ENCODE results near the gene TMPRSS6.

The TMPRSS6 gene

GRCh38 chr22:37067428-37067827, 42.1 kb downstream of the TMPRSS6 start:
- Mint-ChIP-seq H3K36me3 (ENCODE audit: low read depth) (no peaks in the 10 kb centered on the region), H3K9me3 (no peaks in the 10 kb centered on the region), H3K4me1 (no peaks in the 10 kb centered on the region), H3K27ac (no peak overlapping the region), H3K4me3 (no peak overlapping the region), H3K27me3 (ENCODE audit: low read depth) (peaks cover 23% of the 10 kb centered on the region)
- no peak for TF ChIP-seq CTCF (IDR thresholded peaks at IDR 0.05; ENCODE audit: unreplicated experiment in 3 of 3)

- no peaks in the 10 kb centered on the region for H3K4me1 Mint-ChIP-seq
- no peak overlapping the region for H3K27ac Mint-ChIP-seq
- no peak overlapping the region for H3K4me3 Mint-ChIP-seq
- H3K9me3 Mint-ChIP-seq: no peaks in the 10 kb centered on the region
- peaks cover 23% of the 10 kb centered on the region for H3K27me3 Mint-ChIP-seq (ENCODE audit: low read depth)
- no peaks in the 10 kb centered on the region for H3K36me3 Mint-ChIP-seq (ENCODE audit: low read depth)
- TF ChIP-seq CTCF (IDR thresholded peaks at IDR 0.05; ENCODE audit: unreplicated experiment in 3 of 3): no peak
Measured at GRCh38 chr22:37065961-37066360, 43.6 kb downstream of the TMPRSS6 start.

DNA sequence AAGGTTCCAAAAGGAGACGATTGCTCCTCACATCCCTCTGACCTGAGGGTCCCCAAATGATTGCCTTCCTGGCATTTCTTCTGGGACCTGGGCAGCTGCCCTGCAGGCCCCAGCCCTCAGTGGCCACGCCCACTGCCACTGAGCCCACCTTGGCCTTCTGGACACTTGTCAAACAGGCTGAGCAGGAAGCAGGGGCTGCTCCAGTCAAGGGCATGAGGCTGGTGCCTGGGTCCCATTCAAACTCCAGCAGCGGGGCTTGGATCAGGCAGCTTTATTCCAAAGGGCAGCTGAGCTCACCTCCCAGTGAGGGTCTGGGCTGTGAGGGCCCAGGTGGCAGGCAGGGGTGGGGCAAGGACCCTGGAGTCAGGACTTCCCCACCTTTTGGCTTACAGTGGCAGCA, 44.3 kb downstream of the TMPRSS6 start:
- H3K4me1 Mint-ChIP-seq: no peaks in the 10 kb centered on the region
- H3K9me3 Mint-ChIP-seq: no peaks in the 10 kb centered on the region
- H3K4me3 Mint-ChIP-seq: no peak overlapping the region
- no peak for TF ChIP-seq CTCF (IDR thresholded peaks at IDR 0.05; ENCODE audit: unreplicated experiment in 3 of 3)
- H3K27me3 Mint-ChIP-seq (ENCODE audit: low read depth): peaks cover 23% of the 10 kb centered on the region
- no peak overlapping the region for H3K27ac Mint-ChIP-seq
- H3K36me3 Mint-ChIP-seq (ENCODE audit: low read depth): no peaks in the 10 kb centered on the region

GRCh38 chr22:37064553-37064952, 45.0 kb downstream of the TMPRSS6 start:
- Mint-ChIP-seq H3K27ac (no peak overlapping the region), H3K4me3 (no peak overlapping the region), H3K36me3 (ENCODE audit: low read depth) (no peaks in the 10 kb centered on the region)

GRCh38 chr22:37063431-37064420, 45.8 kb downstream of the TMPRSS6 start:
- TF ChIP-seq CTCF (IDR thresholded peaks at IDR 0.05; ENCODE audit: unreplicated experiment in 3 of 3): no peak
- Mint-ChIP-seq H3K36me3 (ENCODE audit: low read depth) (no peaks in the 10 kb centered on the region), H3K4me3 (no peak overlapping the region), H3K27me3 (ENCODE audit: low read depth) (peaks cover 20% of the 10 kb centered on the region), H3K4me1 (no peaks in the 10 kb centered on the region), H3K27ac (peak overlapping the region in 1 of 3 experiments; percentile 42), H3K9me3 (no peaks in the 10 kb centered on the region)

More at GRCh38 chr22:37064553-37064952, 45.0 kb downstream of the TMPRSS6 start:
- H3K9me3 Mint-ChIP-seq: no peaks in the 10 kb centered on the region
- TF ChIP-seq CTCF (IDR thresholded peaks at IDR 0.05; ENCODE audit: unreplicated experiment in 3 of 3): no peak
- H3K27me3 Mint-ChIP-seq (ENCODE audit: low read depth): peaks cover 23% of the 10 kb centered on the region
- H3K4me1 Mint-ChIP-seq: no peaks in the 10 kb centered on the region
